ENCODE measurements around the gene IMP4. TPM values are rescaled to one million over a fixed set of nuclear protein-coding genes. Genes with fewer than 3 reads are reported as not detected.

IMP4 gene
- total and polyA plus RNA-seq, 2 of the 13 experiments (the other 11 are each of a cell fraction or from before 2014, with no cell fraction given), result 142 to 158 TPM

GRCh38 chr2:130342533-130343275 lies at the start of gene IMP4 (continued):
- no peak for TF ChIP-seq DPF2 (CRISPR knock-in tag; IDR thresholded peaks at IDR 0.05; ENCODE audit: borderline replicate concordance, low read depth)
- peak; percentile 34 for TF ChIP-seq HES4 (CRISPR knock-in tag; IDR thresholded peaks at IDR 0.05; ENCODE audit: borderline replicate concordance)
- TF ChIP-seq KLF15 (CRISPR knock-in tag; IDR thresholded peaks at IDR 0.05; ENCODE audit: borderline replicate concordance), result 0 out of 2 replicates have a peak, but pooled peaks have one; percentile 43
- TF ChIP-seq ZNF747 (CRISPR knock-in tag; IDR thresholded peaks at IDR 0.05; ENCODE audit: borderline replicate concordance), result no peak; the same call in 1 of the 2 replicates
- TF ChIP-seq ZNF136 (CRISPR knock-in tag; IDR thresholded peaks at IDR 0.05; ENCODE audit: low read depth), result peak; percentile 89; the same call in 1 of the 2 replicates
- TF ChIP-seq PHF21A (CRISPR knock-in tag; IDR thresholded peaks at IDR 0.05), result peak; percentile 81
- TF ChIP-seq, protein P1, sequence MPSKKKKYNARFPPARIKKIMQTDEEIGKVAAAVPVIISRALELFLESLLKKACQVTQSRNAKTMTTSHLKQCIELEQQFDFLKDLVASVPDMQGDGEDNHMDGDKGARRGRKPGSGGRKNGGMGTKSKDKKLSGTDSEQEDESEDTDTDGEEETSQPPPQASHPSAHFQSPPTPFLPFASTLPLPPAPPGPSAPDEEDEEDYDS (CRISPR knock-in tag; IDR thresholded peaks at IDR 0.05), result peak; percentile 79; the same call in 1 of the 2 replicates
- 0 out of 2 replicates have a peak, but pooled peaks have one; percentile 48 for TF ChIP-seq HIC2 (CRISPR knock-in tag; IDR thresholded peaks at IDR 0.05; ENCODE audit: low read depth)
- TF ChIP-seq THAP8 (CRISPR knock-in tag; IDR thresholded peaks at IDR 0.05; ENCODE audit: borderline replicate concordance), result peak; percentile 80; the same call in 1 of the 2 replicates
- no peak; the same call in 1 of the 2 replicates for TF ChIP-seq ZBTB21 (CRISPR knock-in tag; IDR thresholded peaks at IDR 0.05)
- TF ChIP-seq BRD4 (CRISPR knock-in tag; IDR thresholded peaks at IDR 0.05), result no peak; the same call in none of the 2 replicates
- peak; percentile 72; the same call in 1 of the 2 replicates for TF ChIP-seq KLF11 (CRISPR knock-in tag; IDR thresholded peaks at IDR 0.05)
- TF ChIP-seq, protein P2, sequence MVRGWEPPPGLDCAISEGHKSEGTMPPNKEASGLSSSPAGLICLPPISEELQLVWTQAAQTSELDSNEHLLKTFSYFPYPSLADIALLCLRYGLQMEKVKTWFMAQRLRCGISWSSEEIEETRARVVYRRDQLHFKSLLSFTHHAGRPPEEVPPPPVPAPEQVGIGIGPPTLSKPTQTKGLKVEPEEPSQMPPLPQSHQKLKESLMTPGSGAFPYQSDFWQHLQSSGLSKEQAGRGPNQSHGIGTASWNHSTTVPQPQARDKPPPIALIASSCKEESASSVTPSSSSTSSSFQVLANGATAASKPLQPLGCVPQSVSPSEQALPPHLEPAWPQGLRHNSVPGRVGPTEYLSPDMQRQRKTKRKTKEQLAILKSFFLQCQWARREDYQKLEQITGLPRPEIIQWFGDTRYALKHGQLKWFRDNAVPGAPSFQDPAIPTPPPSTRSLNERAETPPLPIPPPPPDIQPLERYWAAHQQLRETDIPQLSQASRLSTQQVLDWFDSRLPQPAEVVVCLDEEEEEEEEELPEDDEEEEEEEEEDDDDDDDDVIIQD (CRISPR knock-in tag; IDR thresholded peaks at IDR 0.05; ENCODE audit: low read depth), result no peak
- no peak; the same call in none of the 2 replicates for TF ChIP-seq ZNF557 (CRISPR knock-in tag; IDR thresholded peaks at IDR 0.05)
- TF ChIP-seq YEATS2 (CRISPR knock-in tag; IDR thresholded peaks at IDR 0.05; ENCODE audit: borderline replicate concordance), result peak; percentile 91
- 0 out of 2 replicates have a peak, but pooled peaks have one; percentile 45 for TF ChIP-seq ZNF839 (CRISPR knock-in tag; IDR thresholded peaks at IDR 0.05; ENCODE audit: borderline replicate concordance)
- TF ChIP-seq ZNF713 (CRISPR knock-in tag; IDR thresholded peaks at IDR 0.05), result no peak
- TF ChIP-seq ZNF614 (CRISPR knock-in tag; IDR thresholded peaks at IDR 0.05; ENCODE audit: borderline replicate concordance), result no peak
- TF ChIP-seq NFATC3 (CRISPR knock-in tag; IDR thresholded peaks at IDR 0.05), result no peak
- TF ChIP-seq ZNF331 (CRISPR knock-in tag; IDR thresholded peaks at IDR 0.05), result peak; percentile 53
- peak; percentile 74 for TF ChIP-seq POLR2G (IDR thresholded peaks at IDR 0.05; ENCODE audit: low read depth, low read length)
- no peak for TF ChIP-seq SETDB1 (CRISPR knock-in tag; IDR thresholded peaks at IDR 0.05; ENCODE audit: borderline replicate concordance)
